B cell (primary cell): ENCODE data around the gene ADAM11. TPM values are rescaled to one million over a fixed set of nuclear protein-coding genes. Genes with fewer than 3 reads are reported as not detected.

ENCODE experiments used
- ATAC-seq: fragments of 200-7000 bp; cut with Tn5 transposase; one replicate; pipeline ENCODE4 v1.10.0; 2021; ENCODE audit warnings: low read depth, mild to moderate bottlenecking, moderate number of reproducible peaks, moderate library complexity
- CTCF ChIA-PET: fragments of 350-600 bp; sonication (Branson Sonifier 250); formaldehyde crosslinking; loops from one replicate; lab custom pipeline; 2021; ENCODE audit warnings: antibody characterized with exemption, inconsistent platforms; lab: Charles Lee
- POLR2A ChIA-PET: fragments of 350-600 bp; sonication (Branson Sonifier 250); formaldehyde crosslinking; loops from one replicate; lab custom pipeline; 2021; ENCODE audit warnings: antibody characterized with exemption; lab: Charles Lee
- DNase-seq: peaks from one replicate; pipeline ENCODE4 v3.0.0; 2013
- H2AFZ ChIP-seq: 2 replicates; pipeline ENCODE4 v1.6.1; 2012; ENCODE audit warnings: mild to moderate bottlenecking, low read depth, low read length; ENCODE audit not compliant: insufficient read depth, poor library complexity, severe bottlenecking
- H3K27ac ChIP-seq, 2 donors: 1 replicate in 1 of 2; 2 replicates in 1 of 2; pipeline ENCODE4 v1.5.1; 2012 to 2013; ENCODE audit warnings: low read length in 2 of 2, mild to moderate bottlenecking in 2 of 2, moderate library complexity in 1 of 2
- H3K27me3 ChIP-seq, 4 experiments: fragments of 200-600 bp in 1 of 4; sonication (generic) in 1 of 4; replicated peaks in 1 of 4; 1 replicate in 2 of 4; 2 replicates in 2 of 4; pipeline versions ENCODE4 v1.6.1 to v1.7.0; 2013 to 2016; ENCODE audit warnings: low read length in 3 of 4, mild to moderate bottlenecking in 2 of 4, mixed read lengths in 1 of 4, moderate library complexity in 1 of 4; ENCODE audit not compliant: insufficient read depth in 4 of 4, control insufficient read depth in 3 of 4; ENCODE audit errors: control extremely low read depth in 1 of 4
- H3K36me3 ChIP-seq, 2 experiments: replicated peaks in 1 of 2; 1 replicate in 1 of 2; 2 replicates in 1 of 2; pipeline versions ENCODE4 v1.6.1 to v1.7.1; 2013; ENCODE audit warnings: low read length in 1 of 2; ENCODE audit not compliant: insufficient read depth in 2 of 2, control insufficient read depth in 1 of 2; ENCODE audit errors: control extremely low read depth in 1 of 2, extremely low read depth in 1 of 2
- H3K4me1 ChIP-seq, 2 donors: fragments of 200-600 bp in 1 of 2; sonication (generic) in 1 of 2; 1 replicate in 1 of 2; 2 replicates in 1 of 2; pipeline versions ENCODE4 v1.5.1 to v1.6.1; 2013 to 2017; ENCODE audit warnings: low read length in 2 of 2; ENCODE audit not compliant: control insufficient read depth in 2 of 2, insufficient read depth in 2 of 2
- H3K4me2 ChIP-seq: replicated peaks from 2 replicates; pipeline ENCODE3; 2012; ENCODE audit warnings: mild to moderate bottlenecking, low read depth, low read length; ENCODE audit not compliant: poor library complexity, severe bottlenecking
- H3K4me3 ChIP-seq, 5 experiments: fragments of 200-600 bp in 1 of 5; sonication (generic) in 1 of 5; 1 replicate in 3 of 5; 2 replicates in 2 of 5; pipeline versions ENCODE4 v1.5.1 to v1.7.0; 2011 to 2016; ENCODE audit warnings: low read length in 4 of 5, mild to moderate bottlenecking in 4 of 5, low read depth in 2 of 5, control low read depth in 1 of 5, moderate library complexity in 1 of 5; ENCODE audit not compliant: insufficient read depth in 1 of 5; ENCODE audit errors: control extremely low read depth in 1 of 5, extremely low read depth in 1 of 5
- H3K79me2 ChIP-seq: fragments of 200-600 bp; sonication (generic); one replicate; pipeline ENCODE4 v1.6.0; 2016; ENCODE audit warnings: low read length; ENCODE audit not compliant: control insufficient read depth, insufficient read depth
- H3K9ac ChIP-seq: fragments of 200-600 bp; sonication (generic); 2 replicates; pipeline ENCODE4 v1.6.1; 2017; ENCODE audit warnings: mild to moderate bottlenecking, low read length, moderate library complexity
- H3K9me3 ChIP-seq, 3 donors: one replicate each; pipeline versions ENCODE4 v1.6.1 to v1.7.1; 2013; ENCODE audit warnings: low read length in 2 of 3; ENCODE audit not compliant: control insufficient read depth in 2 of 3, insufficient read depth in 1 of 3; ENCODE audit errors: control extremely low read depth in 1 of 3
- H4K20me1 ChIP-seq: 2 replicates; pipeline ENCODE4 v1.6.0; 2012; ENCODE audit warnings: mild to moderate bottlenecking, low read length; ENCODE audit not compliant: insufficient read depth, control insufficient read depth, poor library complexity, severe bottlenecking
- H3K27ac Mint-ChIP-seq: one replicate; pipeline ENCODE4 v1.8.0; 2021; ENCODE audit warnings: mixed read lengths
- H3K27me3 Mint-ChIP-seq: one replicate; pipeline ENCODE4 v1.8.0; 2021; ENCODE audit warnings: mixed read lengths
- H3K4me1 Mint-ChIP-seq: one replicate; pipeline ENCODE4 v1.8.0; 2021; ENCODE audit warnings: mixed read lengths
- H3K4me3 Mint-ChIP-seq: one replicate; pipeline ENCODE4 v1.8.0; 2021; ENCODE audit warnings: mixed read lengths
- H3K9me3 Mint-ChIP-seq: one replicate; pipeline ENCODE4 v1.8.0; 2022; ENCODE audit warnings: mixed read lengths; ENCODE audit not compliant: insufficient read depth
- EZH2 ChIP-seq: IDR thresholded peaks from 2 replicates; pipeline ENCODE4 v1.6.1; 2012; ENCODE audit warnings: borderline replicate concordance, low read depth, mild to moderate bottlenecking, moderate library complexity, low read length; ENCODE audit not compliant: insufficient read depth, poor library complexity, severe bottlenecking
- WGBS: methylation state at CpG from one replicate; pipeline ENCODE4 v1.1.5; 2013; ENCODE audit warnings: missing lambda C conversion rate; ENCODE audit not compliant: insufficient coverage; 5-methylcytosine and 5-hydroxymethylcytosine counted together
- intact Hi-C: fragments of 100-400 bp; cut with micrococcal nuclease; formaldehyde crosslinking; loops from one replicate; pipeline ENCODE4 v1.10.0; 2022
- polyA plus RNA-seq: library from polyadenylated mRNA; depleted of rRNA; stranded (reverse); fragments of >200 nt; gene quantifications from 2 replicates; pipeline ENCODE4 v1.2.3, GENCODE V29; 2012
- total RNA-seq, 2 donors: library from RNA; stranded (reverse); fragments of 120-200 nt in 1 of 2; gene quantifications; 1 replicate in 1 of 2; 2 replicates in 1 of 2; pipeline versions ENCODE4 v1.2.3 to v1.2.4, GENCODE V29; 2013 to 2022
- TF ChIP-seq, protein P1 (sequence below): fragments of 200-600 bp; IDR thresholded peaks from one replicate; pipeline ENCODE4 v1.8.0; 2022; ENCODE audit warnings: antibody characterized with exemption, mild to moderate bottlenecking

Gene ADAM11
- total and polyA plus RNA-seq, 2 donors (not counting 1 experiment from before 2014, with no cell fraction given), result 0.39 to 1.00 TPM

DNA sequence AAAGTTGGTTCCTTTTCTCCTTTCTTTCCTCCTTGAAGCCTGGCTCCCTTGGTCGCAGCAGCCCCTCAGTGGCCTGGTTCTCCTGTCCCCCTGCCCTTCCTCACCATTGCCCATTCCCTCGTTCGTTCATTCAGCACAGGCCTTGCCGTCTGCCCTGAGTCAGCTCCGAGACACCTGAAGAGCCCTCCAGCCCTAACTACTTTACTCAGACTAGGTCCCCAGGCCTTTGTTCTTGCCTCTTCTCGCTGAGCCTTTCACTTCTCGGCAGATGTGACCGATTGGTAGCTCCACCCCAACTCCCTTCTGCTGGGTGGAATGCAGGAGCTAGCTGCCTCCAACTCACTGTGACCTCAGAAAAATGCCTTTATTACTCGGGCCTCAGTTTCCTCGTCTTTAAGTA, 7.0 kb upstream of the ADAM11 start:
- no peak overlapping the region for H3K4me2 ChIP-seq
- no peaks in the 10 kb centered on the region for H3K9me3 ChIP-seq
- peaks cover 0 to 5% (median 0%) of the 10 kb centered on the region in 4 experiments for H3K27me3 ChIP-seq
- peaks cover 3% of the 10 kb centered on the region for H3K27me3 Mint-ChIP-seq
- intact Hi-C loops, result no loop called here
- no peaks in the 10 kb centered on the region for H3K4me1 Mint-ChIP-seq
- no peaks in the 10 kb centered on the region for H4K20me1 ChIP-seq
- H3K27ac ChIP-seq, result no peak overlapping the region
- H3K79me2 ChIP-seq, result no peaks in the 10 kb centered on the region
- no peak overlapping the region for H3K9ac ChIP-seq
- 97% methylated on average over 7 of the region's 10 CpGs for WGBS
- no peak overlapping the region for H3K4me3 Mint-ChIP-seq
- H3K27ac Mint-ChIP-seq, result no peak overlapping the region
- no peak for ATAC-seq
- H2AFZ ChIP-seq, result no peak overlapping the region
- no peaks in the 10 kb centered on the region for H3K9me3 Mint-ChIP-seq
- POLR2A ChIA-PET, result no interaction called here
- DNase-seq, result no peak
- no peak overlapping the region for H3K4me3 ChIP-seq
- peaks cover 0 to 9% of the 10 kb centered on the region in 2 experiments for H3K36me3 ChIP-seq
- no peak for TF ChIP-seq EZH2
- CTCF ChIA-PET, result no interaction called here
- no peaks in the 10 kb centered on the region for H3K4me1 ChIP-seq

DNA sequence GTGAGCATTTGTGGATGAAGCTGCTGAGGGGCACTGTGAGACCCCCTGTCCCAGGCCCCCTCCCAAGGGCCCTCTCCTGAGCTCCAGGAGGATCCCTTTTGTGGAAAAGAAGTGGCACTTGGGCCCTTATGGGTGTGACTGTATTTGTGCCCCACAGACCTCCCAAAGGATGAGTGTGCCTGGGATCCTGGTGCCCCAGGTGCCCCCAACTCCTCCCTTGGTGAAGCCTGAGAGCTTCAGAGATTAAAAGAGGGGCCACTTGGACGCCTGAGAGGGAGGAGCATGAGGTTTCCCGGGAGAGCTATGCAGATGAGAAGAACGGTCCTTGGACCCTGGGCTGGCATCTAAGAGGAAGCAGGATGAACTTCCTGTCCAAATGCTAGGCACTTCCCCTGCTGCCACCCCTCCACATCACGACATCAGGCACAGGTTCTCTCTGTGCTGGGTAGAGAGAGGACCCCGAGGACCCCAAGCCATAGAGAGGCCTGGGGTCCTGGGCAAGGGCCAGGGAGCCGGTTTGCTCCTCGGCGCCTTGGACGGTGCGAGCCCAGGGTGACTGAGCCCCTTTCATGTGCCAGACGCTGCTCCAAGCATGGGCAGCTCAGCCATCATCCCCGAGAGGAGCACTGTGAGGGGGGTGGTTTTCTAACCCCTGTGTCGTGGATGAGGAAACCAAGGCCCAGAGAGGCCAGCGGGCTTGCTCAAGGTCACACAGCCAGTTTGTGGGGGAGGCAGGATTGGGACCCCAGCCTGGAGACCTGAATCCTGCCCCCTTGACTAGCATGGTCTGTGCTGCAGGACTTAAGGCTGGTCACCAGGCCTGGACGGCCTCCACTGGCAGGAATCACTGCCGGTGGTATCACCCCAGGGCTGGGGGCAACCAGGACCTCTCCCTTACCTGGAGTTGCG, 5.6 kb upstream of the ADAM11 start:
- Histone ChIP-seq H3K9me3 (no peaks in the 10 kb centered on the region), H3K27me3 (peaks cover 0 to 17% (median 5%) of the 10 kb centered on the region in 4 experiments), H3K27ac (no peak overlapping the region), H2AFZ (no peak overlapping the region), H3K4me1 (peaks cover under 1 to 1% of the 10 kb centered on the region in 2 donors), H3K36me3 (peaks cover 0 to 1% of the 10 kb centered on the region in 2 experiments), H3K4me3 (no peak overlapping the region), H3K79me2 (no peaks in the 10 kb centered on the region), H3K9ac (no peak overlapping the region), H3K4me2 (no peak overlapping the region), H4K20me1 (no peaks in the 10 kb centered on the region)
- no peak for DNase-seq
- Mint-ChIP-seq H3K9me3 (no peaks in the 10 kb centered on the region), H3K4me3 (no peak overlapping the region), H3K27ac (no peak overlapping the region), H3K27me3 (peaks cover 16% of the 10 kb centered on the region), H3K4me1 (peaks cover 2% of the 10 kb centered on the region)
- POLR2A ChIA-PET, result no interaction called here
- no peak for ATAC-seq
- CTCF ChIA-PET, result no interaction called here
- intact Hi-C loops, result no loop called here
- TF ChIP-seq, protein P1, sequence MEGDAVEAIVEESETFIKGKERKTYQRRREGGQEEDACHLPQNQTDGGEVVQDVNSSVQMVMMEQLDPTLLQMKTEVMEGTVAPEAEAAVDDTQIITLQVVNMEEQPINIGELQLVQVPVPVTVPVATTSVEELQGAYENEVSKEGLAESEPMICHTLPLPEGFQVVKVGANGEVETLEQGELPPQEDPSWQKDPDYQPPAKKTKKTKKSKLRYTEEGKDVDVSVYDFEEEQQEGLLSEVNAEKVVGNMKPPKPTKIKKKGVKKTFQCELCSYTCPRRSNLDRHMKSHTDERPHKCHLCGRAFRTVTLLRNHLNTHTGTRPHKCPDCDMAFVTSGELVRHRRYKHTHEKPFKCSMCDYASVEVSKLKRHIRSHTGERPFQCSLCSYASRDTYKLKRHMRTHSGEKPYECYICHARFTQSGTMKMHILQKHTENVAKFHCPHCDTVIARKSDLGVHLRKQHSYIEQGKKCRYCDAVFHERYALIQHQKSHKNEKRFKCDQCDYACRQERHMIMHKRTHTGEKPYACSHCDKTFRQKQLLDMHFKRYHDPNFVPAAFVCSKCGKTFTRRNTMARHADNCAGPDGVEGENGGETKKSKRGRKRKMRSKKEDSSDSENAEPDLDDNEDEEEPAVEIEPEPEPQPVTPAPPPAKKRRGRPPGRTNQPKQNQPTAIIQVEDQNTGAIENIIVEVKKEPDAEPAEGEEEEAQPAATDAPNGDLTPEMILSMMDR, result no peak
- TF ChIP-seq EZH2, result no peak
- WGBS, result 90% methylated on average over 17 of the region's 17 CpGs
